Stimulated activated CD4-positive, alpha-beta T cell treated with anti-CD3 and anti-CD28 coated beads, TNF-alpha, amount 100 ng/mL, for 48 hours (primary cell): ENCODE data around the gene CD151.
A peak's percentile ranks its signal among the peaks of the same experiment; 100 is the strongest.

Experiments
- DNase-seq, 3 donors: peaks; one replicate each; pipeline ENCODE4 v3.0.0-alpha.2; 2020; ENCODE audit warnings: low read depth in 3 of 3

CD151 gene

GRCh38 chr11:815675-816432 lies 16.9 kb upstream of the CD151 start:
- no peak for DNase-seq

DNA sequence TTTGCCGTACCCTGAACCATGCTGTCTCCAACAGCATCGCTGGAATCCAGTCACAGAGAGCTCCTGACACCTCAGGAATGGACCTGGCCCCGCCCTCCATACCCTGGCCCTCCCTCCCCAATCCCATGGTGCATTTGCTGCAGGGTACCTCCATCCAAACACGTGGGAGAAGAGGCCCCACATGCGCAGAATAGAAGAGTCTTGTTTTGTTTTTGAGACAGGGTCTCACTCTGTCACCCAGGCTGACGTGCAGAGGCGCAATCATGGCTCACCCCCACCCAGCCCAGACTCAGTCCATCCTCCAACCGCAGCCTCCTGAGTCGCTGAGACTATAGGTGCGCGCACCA lies 16.3 kb upstream of the CD151 start:
- no peak for DNase-seq

GRCh38 chr11:818396-819128 lies 14.2 kb upstream of the CD151 start, which contains the start of gene PNPLA2:
TSS of gene PNPLA2 (plus strand) at chr11:818914. CDS start at chr11:819719, 805 bp downstream.
- DNase-seq: no peak

GRCh38 chr11:819129-819931 lies 13.4 kb upstream of the CD151 start:
- peak; percentile 81 to 93 (median 81) for DNase-seq

DNA sequence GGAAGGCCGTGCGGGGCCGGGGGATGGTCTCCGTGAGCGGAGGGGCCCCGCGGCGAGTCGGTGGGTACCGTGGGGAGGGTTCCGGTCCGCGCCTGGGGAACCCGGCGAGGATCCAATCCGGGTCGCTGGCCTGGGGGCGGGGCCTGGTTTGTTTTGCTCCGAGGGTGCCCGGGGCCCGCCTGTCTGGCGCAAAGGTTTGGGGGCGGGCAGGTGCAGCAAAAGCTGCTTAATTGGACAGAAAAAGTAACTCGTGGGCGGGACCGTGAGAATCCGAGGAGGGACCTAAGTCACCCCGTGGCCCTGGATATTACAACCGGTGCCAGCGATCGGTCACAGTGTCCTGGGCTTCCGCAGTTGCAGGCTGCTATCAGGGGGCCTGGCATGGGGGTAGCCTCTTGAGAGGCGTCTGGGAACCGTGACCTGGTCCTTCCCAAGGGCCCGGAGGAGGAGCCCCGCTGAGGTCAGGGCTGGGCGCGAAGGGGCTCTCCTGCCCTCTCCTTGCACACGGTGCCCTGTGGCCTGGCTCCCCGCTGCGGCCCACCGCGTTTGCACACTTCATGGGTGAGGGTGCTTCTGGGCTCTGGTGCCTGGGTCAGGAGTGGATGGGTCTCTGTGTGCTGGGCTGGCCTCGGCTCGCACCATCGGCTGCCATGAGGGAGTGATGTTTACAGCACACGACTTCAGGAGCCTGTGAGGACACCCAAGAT lies 12.7 kb upstream of the CD151 start:
- DNase-seq: peak; percentile 76 to 95 (median 88)

DNA sequence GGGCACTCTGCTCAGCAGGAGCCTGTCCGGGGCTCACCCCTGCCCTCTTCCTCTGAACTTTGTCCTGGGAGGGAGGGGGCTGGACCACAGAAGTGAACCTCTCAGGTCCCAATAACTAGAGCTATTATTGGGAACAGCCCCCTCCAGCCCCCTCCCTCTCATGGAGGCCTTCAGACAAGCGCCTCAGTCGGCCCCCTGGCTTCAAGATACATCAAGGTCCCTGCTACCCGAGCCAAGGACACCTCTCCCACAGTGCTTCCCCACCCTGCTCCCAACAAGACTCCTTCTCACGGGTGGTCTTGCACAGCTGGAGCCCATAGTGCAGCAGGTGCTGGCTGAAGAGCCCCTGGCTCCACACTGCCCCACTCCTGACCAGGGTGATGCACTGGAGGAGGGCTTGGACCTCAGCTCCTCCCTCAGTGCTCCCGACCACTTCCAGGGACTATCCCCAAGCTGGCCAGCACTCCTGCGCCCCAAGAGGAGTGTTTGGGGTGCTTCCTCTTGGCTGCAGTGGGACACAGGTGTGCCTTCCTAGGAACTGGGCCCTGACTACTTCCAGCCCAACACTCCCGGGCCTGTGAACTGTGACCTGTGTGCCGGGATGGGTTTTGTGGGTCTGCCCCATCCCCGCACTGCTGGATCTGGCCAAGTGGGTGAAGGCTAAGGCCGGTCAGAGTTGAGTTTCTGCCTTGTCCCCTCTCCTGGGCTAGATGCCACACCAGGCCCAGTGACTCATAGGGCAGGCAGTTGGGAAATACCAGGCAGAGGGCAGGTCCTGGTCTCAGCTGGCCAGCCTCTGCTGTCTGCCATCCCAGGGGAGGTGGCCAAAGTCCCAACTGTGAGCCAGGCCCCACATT lies 11.9 kb upstream of the CD151 start:
- no peak for DNase-seq

DNA sequence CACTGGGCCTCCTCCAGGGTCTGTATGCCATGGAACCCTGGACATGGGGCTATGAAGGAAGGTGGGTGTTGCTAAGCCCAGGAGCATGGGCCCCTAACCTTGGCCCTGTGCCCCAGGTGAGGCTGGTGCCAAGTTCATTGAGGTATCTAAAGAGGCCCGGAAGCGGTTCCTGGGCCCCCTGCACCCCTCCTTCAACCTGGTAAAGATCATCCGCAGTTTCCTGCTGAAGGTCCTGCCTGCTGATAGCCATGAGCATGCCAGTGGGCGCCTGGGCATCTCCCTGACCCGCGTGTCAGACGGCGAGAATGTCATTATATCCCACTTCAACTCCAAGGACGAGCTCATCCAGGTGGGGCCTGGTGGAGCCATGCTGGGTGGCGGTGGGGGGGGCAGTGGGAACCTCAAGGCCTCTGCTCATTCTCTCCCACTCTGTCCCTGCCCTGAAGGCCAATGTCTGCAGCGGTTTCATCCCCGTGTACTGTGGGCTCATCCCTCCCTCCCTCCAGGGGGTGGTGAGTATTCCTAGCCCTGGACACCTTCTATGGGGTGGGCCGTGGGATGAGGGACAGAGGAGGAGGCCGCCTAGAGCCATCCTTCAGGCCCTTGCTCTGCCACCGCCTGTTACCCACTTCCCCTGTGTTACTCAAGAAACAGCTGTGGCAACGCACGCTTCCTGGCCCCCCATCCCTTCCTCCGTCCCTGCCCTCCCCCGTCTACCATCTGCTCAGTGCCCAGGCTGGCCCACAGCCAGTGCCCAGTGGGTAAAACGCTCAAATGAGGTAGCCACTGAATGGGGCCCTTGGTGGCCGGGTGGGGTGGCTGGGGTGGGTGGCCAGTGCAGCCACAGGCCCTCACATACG lies 11.0 kb upstream of the CD151 start:
- no peak for DNase-seq

DNA sequence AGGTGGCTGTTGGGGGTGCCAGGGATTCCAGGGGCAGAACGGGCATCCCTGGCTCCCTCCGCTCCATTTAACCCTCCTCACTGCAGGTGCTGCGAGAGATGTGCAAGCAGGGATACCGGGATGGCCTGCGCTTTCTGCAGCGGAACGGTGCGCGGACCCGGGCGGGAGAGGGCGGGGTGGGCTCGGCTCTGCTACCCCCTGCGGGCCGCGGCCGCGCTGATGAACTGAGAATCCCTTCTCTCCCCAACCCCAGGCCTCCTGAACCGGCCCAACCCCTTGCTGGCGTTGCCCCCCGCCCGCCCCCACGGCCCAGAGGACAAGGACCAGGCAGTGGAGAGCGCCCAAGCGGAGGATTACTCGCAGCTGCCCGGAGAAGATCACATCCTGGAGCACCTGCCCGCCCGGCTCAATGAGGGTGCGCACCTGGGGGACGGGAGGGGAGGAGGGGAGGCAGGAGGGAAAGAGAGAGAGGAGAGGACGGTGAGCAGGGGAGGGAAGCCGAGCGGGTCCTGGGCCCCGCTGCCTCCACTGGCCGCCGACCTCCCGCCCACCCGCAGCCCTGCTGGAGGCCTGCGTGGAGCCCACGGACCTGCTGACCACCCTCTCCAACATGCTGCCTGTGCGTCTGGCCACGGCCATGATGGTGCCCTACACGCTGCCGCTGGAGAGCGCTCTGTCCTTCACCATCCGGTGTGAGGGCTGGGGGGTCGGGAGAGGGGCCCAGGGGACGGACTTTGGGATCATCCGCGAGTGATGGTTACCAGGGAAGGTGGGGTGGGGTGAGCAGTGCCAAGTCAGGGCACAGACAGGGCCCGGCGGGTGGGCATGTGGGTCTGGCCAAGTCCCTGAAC lies 9.1 kb upstream of the CD151 start:
- no peak for DNase-seq

DNA sequence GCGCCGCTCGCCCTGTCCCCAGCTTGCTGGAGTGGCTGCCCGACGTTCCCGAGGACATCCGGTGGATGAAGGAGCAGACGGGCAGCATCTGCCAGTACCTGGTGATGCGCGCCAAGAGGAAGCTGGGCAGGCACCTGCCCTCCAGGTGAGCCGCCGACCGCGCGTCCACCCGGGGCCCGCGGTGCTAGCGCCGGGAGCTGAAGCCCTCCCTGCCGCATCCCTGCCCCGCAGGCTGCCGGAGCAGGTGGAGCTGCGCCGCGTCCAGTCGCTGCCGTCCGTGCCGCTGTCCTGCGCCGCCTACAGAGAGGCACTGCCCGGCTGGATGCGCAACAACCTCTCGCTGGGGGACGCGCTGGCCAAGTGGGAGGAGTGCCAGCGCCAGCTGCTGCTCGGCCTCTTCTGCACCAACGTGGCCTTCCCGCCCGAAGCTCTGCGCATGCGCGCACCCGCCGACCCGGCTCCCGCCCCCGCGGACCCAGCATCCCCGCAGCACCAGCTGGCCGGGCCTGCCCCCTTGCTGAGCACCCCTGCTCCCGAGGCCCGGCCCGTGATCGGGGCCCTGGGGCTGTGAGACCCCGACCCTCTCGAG lies 8.4 kb upstream of the CD151 start:
- no peak for DNase-seq

DNA sequence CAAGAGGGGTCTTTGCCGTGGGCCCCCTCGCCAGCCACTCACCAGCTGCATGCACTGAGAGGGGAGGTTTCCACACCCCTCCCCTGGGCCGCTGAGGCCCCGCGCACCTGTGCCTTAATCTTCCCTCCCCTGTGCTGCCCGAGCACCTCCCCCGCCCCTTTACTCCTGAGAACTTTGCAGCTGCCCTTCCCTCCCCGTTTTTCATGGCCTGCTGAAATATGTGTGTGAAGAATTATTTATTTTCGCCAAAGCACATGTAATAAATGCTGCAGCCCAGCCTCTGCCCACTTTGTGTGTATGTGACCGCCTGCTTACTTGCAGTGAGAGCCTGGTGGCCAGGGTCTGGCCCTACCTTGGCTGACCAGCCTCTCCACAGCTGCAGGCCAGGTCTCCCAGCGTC lies 7.8 kb upstream of the CD151 start:
- DNase-seq: no peak

GRCh38 chr11:825366-826226 lies 7.2 kb upstream of the CD151 start:
- no peak for DNase-seq

GRCh38 chr11:826227-826621 lies 6.5 kb upstream of the CD151 start:
- DNase-seq: no peak

DNA sequence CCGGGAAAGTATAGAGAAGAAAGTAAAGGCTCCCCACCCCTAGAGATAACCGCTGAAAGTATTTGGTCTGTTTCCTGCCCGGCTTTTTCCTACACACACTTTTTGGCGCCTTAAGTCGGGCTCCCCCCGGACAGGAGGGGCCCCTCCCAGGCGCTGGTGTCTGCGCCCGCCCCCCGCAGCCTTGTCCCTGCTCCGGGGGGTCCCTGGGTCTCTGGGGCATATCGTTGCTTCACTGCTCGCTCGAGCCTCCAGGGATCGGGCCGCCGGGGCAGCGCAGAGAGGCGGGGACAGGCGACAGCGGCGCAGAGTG lies 6.0 kb upstream of the CD151 start:
- no peak for DNase-seq

DNA sequence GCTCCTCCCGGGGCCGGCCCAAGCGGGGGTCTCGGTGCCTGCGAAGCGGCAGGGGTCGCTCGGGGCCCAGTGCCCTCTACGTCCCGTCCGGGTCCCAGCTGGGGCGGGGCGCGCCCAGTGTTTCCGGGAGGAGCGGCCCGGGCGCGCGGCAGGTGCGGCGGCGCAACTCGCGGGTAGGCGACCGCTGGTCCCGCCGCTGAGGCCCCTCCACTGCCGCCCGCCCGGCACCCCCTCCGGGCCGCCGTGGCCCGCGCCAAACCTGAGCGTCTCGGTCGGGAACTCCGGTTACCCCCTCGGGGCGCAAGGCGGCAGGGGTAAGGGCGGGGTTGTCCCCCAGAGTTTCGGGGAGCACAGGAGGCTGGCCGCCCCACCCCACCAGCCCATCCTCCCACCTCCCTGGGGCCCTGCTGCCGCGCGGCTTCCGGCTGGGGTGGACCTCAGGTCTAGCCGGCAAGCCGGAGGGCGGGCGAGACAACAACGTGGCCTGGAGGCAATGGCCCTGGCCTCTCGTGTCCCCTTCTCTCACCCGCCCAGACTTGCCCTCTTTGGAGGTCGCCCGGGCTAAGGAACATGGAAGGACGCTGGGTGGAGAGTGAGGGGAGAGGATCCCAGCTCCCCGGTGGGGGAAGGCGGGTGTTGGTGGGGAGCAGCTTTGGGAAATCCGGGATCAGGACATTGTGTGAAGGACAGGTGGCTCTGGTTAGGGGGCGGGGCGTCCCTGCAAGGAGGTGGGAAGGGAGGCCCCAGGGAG lies 5.4 kb upstream of the CD151 start:
- no peak for DNase-seq

- DNase-seq: no peak
Measured at GRCh38 chr11:827897-828192, 4.9 kb upstream of the CD151 start, which contains the start of gene CRACR2B. TSS of gene CRACR2B (plus strand) at chr11:827919. CDS start at chr11:828608, 689 bp downstream.

GRCh38 chr11:828506-829175 lies 4.1 kb upstream of the CD151 start:
- DNase-seq: no peak
